ENCODE measurements around the gene FGF14.
"Not testable (repeated sequence)": the region's sequence is repeated elsewhere in the genome, so short reads cannot be mapped to it uniquely, and the experiment has no call there.

Gene FGF14

GRCh38 chr13:102073251-102073650, 328.6 kb downstream of the FGF14 start:
- no peak for TF ChIP-seq ZFX (IDR thresholded peaks at IDR 0.05; ENCODE audit: borderline replicate concordance)
- TF ChIP-seq, protein P1, sequence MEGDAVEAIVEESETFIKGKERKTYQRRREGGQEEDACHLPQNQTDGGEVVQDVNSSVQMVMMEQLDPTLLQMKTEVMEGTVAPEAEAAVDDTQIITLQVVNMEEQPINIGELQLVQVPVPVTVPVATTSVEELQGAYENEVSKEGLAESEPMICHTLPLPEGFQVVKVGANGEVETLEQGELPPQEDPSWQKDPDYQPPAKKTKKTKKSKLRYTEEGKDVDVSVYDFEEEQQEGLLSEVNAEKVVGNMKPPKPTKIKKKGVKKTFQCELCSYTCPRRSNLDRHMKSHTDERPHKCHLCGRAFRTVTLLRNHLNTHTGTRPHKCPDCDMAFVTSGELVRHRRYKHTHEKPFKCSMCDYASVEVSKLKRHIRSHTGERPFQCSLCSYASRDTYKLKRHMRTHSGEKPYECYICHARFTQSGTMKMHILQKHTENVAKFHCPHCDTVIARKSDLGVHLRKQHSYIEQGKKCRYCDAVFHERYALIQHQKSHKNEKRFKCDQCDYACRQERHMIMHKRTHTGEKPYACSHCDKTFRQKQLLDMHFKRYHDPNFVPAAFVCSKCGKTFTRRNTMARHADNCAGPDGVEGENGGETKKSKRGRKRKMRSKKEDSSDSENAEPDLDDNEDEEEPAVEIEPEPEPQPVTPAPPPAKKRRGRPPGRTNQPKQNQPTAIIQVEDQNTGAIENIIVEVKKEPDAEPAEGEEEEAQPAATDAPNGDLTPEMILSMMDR (IDR thresholded peaks at IDR 0.05): no peak
- no peak overlapping the region for H3K27ac ChIP-seq

GRCh38 chr13:102071711-102072110, 330.1 kb downstream of the FGF14 start:
- no peak overlapping the region for H3K27ac ChIP-seq
- TF ChIP-seq, protein P1 (IDR thresholded peaks at IDR 0.05): no peak
- TF ChIP-seq ZFX (IDR thresholded peaks at IDR 0.05; ENCODE audit: borderline replicate concordance): no peak

DNA sequence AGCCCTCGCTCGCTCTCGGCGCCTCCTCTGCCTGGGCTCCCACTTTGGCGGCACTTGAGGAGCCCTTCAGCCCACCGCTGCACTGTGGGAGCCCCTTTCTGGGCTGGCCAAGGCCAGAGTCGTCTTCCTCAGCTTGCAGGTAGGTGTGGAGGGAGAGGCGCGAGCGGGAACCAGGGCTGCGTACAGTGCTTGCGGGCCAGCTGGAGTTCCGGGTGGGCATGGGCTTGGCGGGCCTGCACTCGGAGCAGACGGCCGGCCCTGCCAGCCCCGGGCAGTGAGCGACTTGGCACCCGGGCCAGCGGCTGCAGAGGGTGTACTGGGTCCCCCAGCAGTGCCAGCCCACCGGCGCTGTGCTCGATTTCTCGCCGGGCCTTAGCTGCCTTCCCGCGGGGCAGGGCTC, 333.5 kb downstream of the FGF14 start:
- H3K27ac ChIP-seq: not testable (repeated sequence)

- TF ChIP-seq, protein P1 (IDR thresholded peaks at IDR 0.05): no peak
- TF ChIP-seq ZFX (IDR thresholded peaks at IDR 0.05; ENCODE audit: borderline replicate concordance): no peak
Observed at GRCh38 chr13:102055090-102055779, 346.6 kb downstream of the FGF14 start.

DNA sequence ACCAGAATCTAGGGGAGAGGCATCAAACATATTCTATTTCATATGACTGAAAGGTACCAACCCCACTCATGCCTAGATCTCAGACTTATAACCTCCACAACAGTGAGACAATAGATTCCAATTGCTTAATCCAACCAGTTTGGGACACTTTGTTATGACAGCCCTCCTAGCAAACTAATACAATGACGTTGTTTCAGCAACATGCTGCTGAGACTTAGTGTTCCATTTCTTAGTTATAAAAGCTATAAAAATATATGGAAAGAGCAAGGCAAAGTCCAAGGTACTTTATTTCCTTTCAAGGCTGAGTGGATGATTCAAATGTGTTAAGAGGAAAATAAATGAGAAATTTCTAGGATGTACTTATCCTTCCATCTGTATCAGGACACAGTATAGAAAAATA, 352.0 kb downstream of the FGF14 start:
- TF ChIP-seq, protein P1 (IDR thresholded peaks at IDR 0.05): no peak
- no peak for TF ChIP-seq ZFX (IDR thresholded peaks at IDR 0.05; ENCODE audit: borderline replicate concordance)
- no peak overlapping the region for H3K27ac ChIP-seq

More at GRCh38 chr13:102055090-102055779, 346.6 kb downstream of the FGF14 start:
- H3K27ac ChIP-seq: peak overlapping the region; percentile 41

GRCh38 chr13:102045731-102046130, 356.1 kb downstream of the FGF14 start:
- no peak for TF ChIP-seq ZFX (IDR thresholded peaks at IDR 0.05; ENCODE audit: borderline replicate concordance)
- TF ChIP-seq, protein P1 (IDR thresholded peaks at IDR 0.05): no peak
- H3K27ac ChIP-seq: no peak overlapping the region

GRCh38 chr13:102042746-102043145, 359.1 kb downstream of the FGF14 start:
- H3K27ac ChIP-seq: no peak overlapping the region
- TF ChIP-seq, protein P1 (IDR thresholded peaks at IDR 0.05): no peak

DNA sequence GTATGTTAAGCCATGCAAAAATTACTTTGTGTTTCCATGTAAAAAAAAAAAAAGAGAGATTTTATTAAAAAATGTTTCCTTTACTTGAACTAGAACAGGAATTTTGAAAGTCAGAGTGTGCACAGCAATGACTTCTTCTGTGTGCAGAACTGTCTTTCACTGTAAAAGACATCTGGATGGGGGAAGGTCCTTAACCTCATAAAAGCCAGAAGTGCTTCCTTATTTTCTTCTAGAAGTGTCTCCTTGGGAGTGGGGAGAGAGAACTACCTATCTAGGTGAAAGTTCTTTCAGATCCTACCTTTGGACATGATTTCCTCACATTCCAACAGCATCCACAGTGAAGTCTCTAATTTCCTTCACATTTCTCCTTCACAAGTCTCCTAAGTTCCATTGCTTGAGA, 360.3 kb downstream of the FGF14 start:
- H3K27ac ChIP-seq: no peak overlapping the region
- no peak for TF ChIP-seq ZFX (IDR thresholded peaks at IDR 0.05; ENCODE audit: borderline replicate concordance)
- TF ChIP-seq, protein P1 (IDR thresholded peaks at IDR 0.05): no peak

All from 22Rv1 (cell line).